HUDEP-2 (cell line): Measurements from ENCODE around the gene OR56B4.
"Not testable (repeated sequence)": the region's sequence is repeated elsewhere in the genome, so short reads cannot be mapped to it uniquely, and the experiment has no call there.

Source experiments
- DNase-seq, 76 experiments: peaks; one replicate each; lab custom pipeline; 2025; ENCODE audit not compliant: unreplicated experiment in 76 of 76; lab: John Stamatoyannopoulos, UW

Gene OR56B4

DNA sequence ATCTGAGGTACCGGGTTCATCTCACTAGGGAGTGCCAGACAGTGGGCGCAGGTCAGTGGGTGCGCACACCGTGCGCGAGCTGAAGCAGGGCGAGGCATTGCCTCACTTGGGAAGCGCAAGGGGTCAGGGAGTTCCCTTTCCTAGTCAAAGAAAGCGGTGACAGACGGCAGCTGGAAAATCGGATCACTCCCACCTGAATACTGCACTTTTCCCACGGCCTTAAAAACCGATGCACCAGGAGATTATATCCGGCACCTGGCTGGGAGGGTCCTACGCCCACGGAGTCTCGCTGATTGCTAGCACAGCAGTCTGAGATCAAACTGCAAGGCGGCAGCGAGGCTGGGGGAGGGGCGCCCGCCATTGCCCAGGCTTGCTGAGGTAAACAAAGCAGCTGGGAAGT, 36.3 kb downstream of the OR56B4 start:
- not testable (repeated sequence) for DNase-seq

DNA sequence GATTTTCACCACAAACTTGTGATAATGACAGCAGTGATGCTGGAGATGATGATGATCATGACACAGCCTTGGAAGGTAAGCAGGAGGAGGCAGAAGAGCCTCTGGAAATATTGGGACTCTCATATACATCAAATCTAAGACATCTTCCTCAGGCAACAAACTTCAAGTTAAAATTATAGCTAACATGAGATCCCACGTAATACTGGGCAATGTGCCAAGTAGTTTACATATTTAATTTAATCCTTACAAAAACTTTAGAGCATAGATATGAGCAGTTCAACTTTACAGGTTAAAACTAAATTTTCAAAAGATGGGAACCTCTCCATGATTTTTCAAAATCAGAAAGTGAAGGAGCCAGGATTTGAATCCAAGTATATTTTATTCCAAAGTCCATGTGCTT, 43.6 kb downstream of the OR56B4 start:
- DNase-seq: no peak

DNA sequence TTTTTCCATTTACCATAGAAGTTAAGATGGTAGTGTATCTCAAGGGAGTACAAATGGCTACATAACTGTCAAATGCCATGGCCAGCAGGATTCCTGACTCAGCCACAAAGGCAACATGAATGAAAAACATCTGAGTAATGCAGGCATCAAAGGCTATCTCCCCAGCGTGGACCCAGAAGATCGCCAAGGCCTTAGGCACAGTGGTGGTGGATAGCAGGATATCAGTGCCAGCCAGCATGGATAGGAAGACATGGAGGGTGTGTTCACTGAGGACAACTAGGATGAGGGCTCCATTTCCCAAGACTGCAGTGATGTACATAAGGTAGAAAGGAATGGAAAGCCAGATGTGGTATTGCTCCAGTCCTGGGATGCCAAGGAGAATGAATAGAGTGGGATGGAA, 44.6 kb downstream of the OR56B4 start:
- no peak for DNase-seq

GRCh38 chr11:6156628-6157359, 49.3 kb downstream of the OR56B4 start:
- no peak for DNase-seq
